Right lobe of liver (tissue), 6 donors: Measurements from ENCODE around the gene CDC42BPG. TPM values are rescaled to one million over a fixed set of nuclear protein-coding genes. Genes with fewer than 3 reads are reported as not detected.

ENCODE experiments used
- ATAC-seq, 4 donors: fragments of 200-7000 bp; cut with Tn5 transposase; one replicate each; pipeline ENCODE4 v1.9.1; 2020; ENCODE audit warnings: mild to moderate bottlenecking in 4 of 4, moderate library complexity in 4 of 4
- DNase-seq, 3 donors: peaks; one replicate each; pipeline ENCODE4 v3.0.0-alpha.2; 2020
- H3K27ac ChIP-seq, 3 donors: fragments of 200-600 bp; one replicate each; pipeline ENCODE4 v1.8.0; 2022
- H3K27me3 ChIP-seq, 2 donors: fragments of 200-600 bp; one replicate each; pipeline ENCODE4 v1.8.0; 2022
- H3K36me3 ChIP-seq, 4 donors: fragments of 200-600 bp; sonication (generic) in 1 of 4; one replicate each; pipeline versions ENCODE4 v1.5.1 to v1.8.0; 2017 to 2022; ENCODE audit warnings: control low read depth in 1 of 4
- H3K4me1 ChIP-seq, 4 donors: fragments of 200-600 bp; sonication (generic) in 1 of 4; one replicate each; pipeline versions ENCODE4 v1.5.1 to v1.8.0; 2017 to 2022; ENCODE audit warnings: control low read depth in 1 of 4
- H3K4me3 ChIP-seq, 3 donors: fragments of 200-600 bp; one replicate each; pipeline ENCODE4 v1.8.0; 2022
- H3K9me3 ChIP-seq, 4 donors: fragments of 200-600 bp; sonication (generic) in 1 of 4; one replicate each; pipeline versions ENCODE4 v1.5.1 to v1.8.0; 2017 to 2022; ENCODE audit warnings: control low read depth in 1 of 4
- POLR2A ChIP-seq: fragments of 450-650 bp; IDR thresholded peaks from one replicate; pipeline ENCODE4 v1.6.1; 2017; ENCODE audit warnings: antibody characterized with exemption, mild to moderate bottlenecking
- WGBS: methylation state at CpG from one replicate; pipeline ENCODE4 v1.1.6; 2018; ENCODE audit warnings: low coverage, low lambda C conversion rate; ENCODE audit not compliant: insufficient coverage; ENCODE audit errors: missing lambda C conversion rate; 5-methylcytosine and 5-hydroxymethylcytosine counted together
- intact Hi-C, 2 donors: fragments of 100-400 bp; cut with DNase I; formaldehyde crosslinking; loops; one replicate each; pipeline versions ENCODE4 v1.11.2 to v1.14.1; 2022
- total RNA-seq, 6 experiments: library from RNA; depleted of rRNA in 2 of 6; stranded (reverse); fragments of >200 nt in 2 of 6; fragmentation: NEBNext Ultra II Directional in 3 of 6; extraction: Animal tissue kit (Norgen Biotek cat#: 25700) in 3 of 6; gene quantifications; one replicate each; pipeline versions ENCODE4 v1.1.0 to v1.2.4, GENCODE V29; 2016 to 2023
- TF ChIP-seq, protein P1 (sequence below), 4 donors: fragments of 200-600 bp in 3 of 4; fragments of 450-650 bp in 1 of 4; IDR thresholded peaks; one replicate each; pipeline versions ENCODE4 v1.5.1 to v1.8.0; 2016 to 2022; ENCODE audit warnings: antibody characterized with exemption in 4 of 4, mild to moderate bottlenecking in 2 of 4
- donor health status: DM: no; HTN: yes; CAD: no.
- donor health status: DM: no; HTN: no; CAD: no.
- donor health status: DM: no; HTN: no; CAD: no.
- donor health status: DM: no; HTN: yes; CAD: no.
- donor health status: DM: no; HTN: yes; CAD: no.

Gene CDC42BPG
- total RNA-seq, 6 experiments from 2014 or later: 0.63 to 1.1 (median 0.99) TPM

GRCh38 chr11:64875369-64876228 is 31.1 kb upstream of the CDC42BPG start:
- TF ChIP-seq POLR2A: no peak
- TF ChIP-seq, protein P1, sequence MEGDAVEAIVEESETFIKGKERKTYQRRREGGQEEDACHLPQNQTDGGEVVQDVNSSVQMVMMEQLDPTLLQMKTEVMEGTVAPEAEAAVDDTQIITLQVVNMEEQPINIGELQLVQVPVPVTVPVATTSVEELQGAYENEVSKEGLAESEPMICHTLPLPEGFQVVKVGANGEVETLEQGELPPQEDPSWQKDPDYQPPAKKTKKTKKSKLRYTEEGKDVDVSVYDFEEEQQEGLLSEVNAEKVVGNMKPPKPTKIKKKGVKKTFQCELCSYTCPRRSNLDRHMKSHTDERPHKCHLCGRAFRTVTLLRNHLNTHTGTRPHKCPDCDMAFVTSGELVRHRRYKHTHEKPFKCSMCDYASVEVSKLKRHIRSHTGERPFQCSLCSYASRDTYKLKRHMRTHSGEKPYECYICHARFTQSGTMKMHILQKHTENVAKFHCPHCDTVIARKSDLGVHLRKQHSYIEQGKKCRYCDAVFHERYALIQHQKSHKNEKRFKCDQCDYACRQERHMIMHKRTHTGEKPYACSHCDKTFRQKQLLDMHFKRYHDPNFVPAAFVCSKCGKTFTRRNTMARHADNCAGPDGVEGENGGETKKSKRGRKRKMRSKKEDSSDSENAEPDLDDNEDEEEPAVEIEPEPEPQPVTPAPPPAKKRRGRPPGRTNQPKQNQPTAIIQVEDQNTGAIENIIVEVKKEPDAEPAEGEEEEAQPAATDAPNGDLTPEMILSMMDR (IDR thresholded peaks at IDR 0.05): peak in 2 of 4 donors; percentile 9 to 26
- no peaks in the 10 kb centered on the region for H3K36me3 ChIP-seq
- no peaks in the 10 kb centered on the region for H3K9me3 ChIP-seq
- H3K27ac ChIP-seq: peak overlapping the region; percentile 16 to 47 (median 39)
- H3K27me3 ChIP-seq: no peaks in the 10 kb centered on the region
- DNase-seq (peak in 2 of 3 donors; percentile 89 to 91), ATAC-seq (peak; percentile 0 to 22 (median 4))
- WGBS: 35% methylated on average over 15 of the region's 17 CpGs
- intact Hi-C loops: no loop called here
- peaks cover 3 to 69% (median 34%) of the 10 kb centered on the region in 4 donors for H3K4me1 ChIP-seq
- peak overlapping the region in 2 of 3 donors; percentile 5 to 87 for H3K4me3 ChIP-seq

DNA sequence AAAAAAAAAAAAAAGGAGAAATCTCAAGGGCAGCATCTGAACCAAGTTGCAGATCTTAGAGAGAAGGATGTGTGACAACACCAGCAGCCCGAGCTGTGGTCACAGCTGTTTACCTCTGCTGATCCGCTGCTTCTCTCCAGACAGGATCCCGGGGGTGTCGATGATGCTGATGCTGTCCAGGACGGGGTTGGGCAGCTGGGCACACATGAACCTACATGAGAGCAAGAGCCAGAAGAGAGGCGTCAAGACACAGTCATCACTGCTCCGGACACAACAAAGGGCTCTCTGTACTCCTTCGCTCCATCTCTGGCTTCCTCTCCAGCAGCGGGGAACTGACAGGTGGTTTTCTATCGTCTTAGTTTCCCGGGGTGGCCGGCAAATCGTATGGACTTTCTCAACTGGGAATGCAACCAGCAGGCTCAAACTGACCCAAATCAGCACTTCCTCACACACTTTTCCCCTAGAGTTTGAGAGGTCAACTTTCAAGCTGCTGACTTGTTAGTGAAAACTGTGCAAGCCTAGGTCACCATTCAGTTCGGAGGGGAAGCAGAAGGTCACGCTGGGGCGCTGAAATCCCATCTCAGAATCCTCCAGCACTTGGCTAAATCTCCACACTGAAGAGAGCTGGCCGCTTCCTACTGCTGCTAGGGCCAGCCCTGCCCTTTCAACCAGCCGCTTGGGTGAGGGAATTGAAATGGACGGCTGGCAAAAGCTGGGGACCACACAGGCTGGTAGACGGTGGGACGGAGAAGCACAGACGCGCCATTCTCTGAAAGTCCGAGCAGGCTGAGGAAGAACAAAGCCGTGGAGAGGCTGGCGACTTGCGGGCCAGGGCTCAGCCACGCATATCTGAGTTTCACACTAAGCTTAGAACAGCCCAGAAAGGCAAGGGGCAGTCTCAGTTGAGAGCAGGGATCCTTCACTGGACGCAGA is 30.1 kb upstream of the CDC42BPG start:
- ATAC-seq: no peak
- intact Hi-C loops: no loop called here
- TF ChIP-seq, protein P1 (IDR thresholded peaks at IDR 0.05): no peak
- TF ChIP-seq POLR2A: no peak
- Histone ChIP-seq H3K4me1 (peaks cover 3 to 79% (median 40%) of the 10 kb centered on the region in 4 donors), H3K27ac (peak overlapping the region in 1 of 3 donors; percentile 39), H3K36me3 (no peaks in the 10 kb centered on the region), H3K27me3 (no peaks in the 10 kb centered on the region), H3K9me3 (no peaks in the 10 kb centered on the region), H3K4me3 (peak overlapping the region in 1 of 3 donors; percentile 87)
- WGBS: 74% methylated on average over 25 of the region's 29 CpGs
- DNase-seq: no peak

DNA sequence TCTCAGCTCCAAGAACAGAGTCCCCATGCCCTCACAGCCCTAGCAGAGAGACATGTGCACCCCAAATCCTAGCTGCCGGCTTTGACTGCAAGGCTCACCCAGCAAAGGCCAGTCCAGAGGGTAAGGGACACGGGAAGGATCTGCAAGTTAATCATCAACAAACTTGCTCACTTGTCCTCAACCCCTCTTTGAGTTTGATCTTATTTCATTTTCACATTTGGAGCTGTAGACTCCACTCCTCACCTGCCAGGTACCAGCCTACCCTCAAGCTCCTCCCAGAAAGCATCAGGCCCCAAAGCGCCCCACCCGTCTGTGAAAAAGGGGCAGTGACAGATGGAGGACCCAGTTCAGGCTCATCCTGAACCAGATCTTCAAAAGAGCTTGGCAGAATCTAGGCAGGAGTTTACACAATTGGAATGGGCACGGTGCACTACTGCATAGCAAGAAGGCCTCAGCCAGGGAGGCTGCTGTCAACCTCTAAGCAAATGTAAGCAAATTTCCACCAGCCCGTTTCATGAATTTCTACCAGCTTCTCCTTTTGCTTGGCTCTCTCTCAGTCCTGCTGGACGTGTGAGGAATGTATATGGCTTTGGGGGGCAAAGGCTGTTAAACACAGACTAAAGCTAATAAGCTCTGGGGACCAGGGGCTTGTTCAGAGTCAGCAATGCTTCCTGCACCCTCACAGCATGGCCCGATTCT is 28.5 kb upstream of the CDC42BPG start:
- Histone ChIP-seq H3K27me3 (no peaks in the 10 kb centered on the region), H3K36me3 (no peaks in the 10 kb centered on the region), H3K9me3 (no peaks in the 10 kb centered on the region), H3K4me1 (peaks cover 3 to 81% (median 43%) of the 10 kb centered on the region in 4 donors), H3K27ac (peak overlapping the region in 1 of 3 donors; percentile 46), H3K4me3 (peak overlapping the region in 2 of 3 donors; percentile 3 to 10)
- 14% methylated on average over 5 of the region's 8 CpGs for WGBS
- intact Hi-C loops: no loop called here
- ATAC-seq (peak; percentile 61 to 74 (median 72)), DNase-seq (peak in 2 of 3 donors; percentile 79 to 88)
- TF ChIP-seq, protein P1 (IDR thresholded peaks at IDR 0.05): no peak
- no peak for TF ChIP-seq POLR2A

GRCh38 chr11:64871492-64871891 is 27.0 kb upstream of the CDC42BPG start:
- no peaks in the 10 kb centered on the region for H3K9me3 ChIP-seq
- no peak for TF ChIP-seq POLR2A
- TF ChIP-seq, protein P1 (IDR thresholded peaks at IDR 0.05): no peak
- no peaks in the 10 kb centered on the region for H3K36me3 ChIP-seq
- H3K4me3 ChIP-seq: no peak overlapping the region
- intact Hi-C loops: no loop called here
- WGBS: 80% methylated on average over 2 of the region's 3 CpGs
- no peaks in the 10 kb centered on the region for H3K27me3 ChIP-seq
- no peak for ATAC-seq
- DNase-seq: no peak
- H3K27ac ChIP-seq: no peak overlapping the region
- peaks cover 0 to 70% (median 42%) of the 10 kb centered on the region in 4 donors for H3K4me1 ChIP-seq
